H1 (cell line): ENCODE results near the gene EFCAB6. TPM values are rescaled to one million over a fixed set of nuclear protein-coding genes. Genes with fewer than 3 reads are reported as not detected.

Experiments used
- JUN ChIP-seq: IDR thresholded peaks from 2 replicates; pipeline ENCODE4 v1.6.1; 2011; ENCODE audit warnings: low read depth, mild to moderate bottlenecking, improper control_type of control experiment, low read length
- TAF7 ChIP-seq: optimal IDR thresholded peaks from 2 replicates; pipeline ENCODE3; 2011; ENCODE audit warnings: low read depth, mild to moderate bottlenecking, inconsistent platforms, low read length, moderate library complexity, borderline replicate concordance
- polyA plus RNA-seq, 7 experiments: library from polyadenylated mRNA; depleted of rRNA in 3 of 7; stranded (reverse) in 5 of 7; unstranded in 2 of 7; fragments of >200 nt in 5 of 7; fragments of 200-250 nt in 2 of 7; gene quantifications; 1 replicate in 5 of 7; 2 replicates in 1 of 7; 4 replicates in 1 of 7; pipeline versions ENCODE4 v1.2.1 to v1.2.3, GENCODE V29; 2011 to 2013; ENCODE audit warnings: missing spikeins in 2 of 7, mixed read lengths in 2 of 7
- total RNA-seq: library from RNA; stranded (reverse); fragmentation: NEBNext Ultra II Directional; extraction: Animal tissue kit (Norgen Biotek cat#: 25700); gene quantifications from 2 replicates; pipeline ENCODE4 v1.2.1, GENCODE V29; 2021
- TF ChIP-seq, protein P1 (sequence below): IDR thresholded peaks from 2 replicates; pipeline ENCODE4 v1.6.1; 2012; ENCODE audit warnings: inconsistent platforms

EFCAB6 gene
- total and polyA plus RNA-seq, 2 of the 8 experiments (the other 6 are each of a cell fraction or from before 2014, with no cell fraction given): 0.32 to 1.7 TPM

DNA sequence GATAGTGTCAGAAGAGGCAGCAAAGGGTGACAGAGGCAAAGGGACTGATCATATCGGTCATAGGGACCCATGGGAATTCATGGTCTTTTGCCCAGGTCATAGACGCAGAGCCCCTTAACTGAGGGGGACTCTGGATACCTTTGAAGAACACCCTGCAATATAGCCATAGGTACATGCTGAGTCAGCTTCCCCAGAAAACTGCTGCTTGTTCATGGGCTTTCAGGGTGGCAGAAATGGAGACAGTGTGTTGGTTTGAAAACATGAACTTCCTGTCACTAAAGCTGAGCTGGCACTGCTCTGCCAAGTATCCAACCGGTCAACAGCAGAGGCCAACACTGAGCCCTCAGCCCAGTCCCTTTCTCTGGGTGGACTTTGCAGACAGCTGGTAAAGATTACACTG is 114.2 kb downstream of the EFCAB6 start (continued):
- TF ChIP-seq JUN (no peak), TAF7 (no peak)
- TF ChIP-seq, protein P1, sequence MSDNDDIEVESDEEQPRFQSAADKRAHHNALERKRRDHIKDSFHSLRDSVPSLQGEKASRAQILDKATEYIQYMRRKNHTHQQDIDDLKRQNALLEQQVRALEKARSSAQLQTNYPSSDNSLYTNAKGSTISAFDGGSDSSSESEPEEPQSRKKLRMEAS: no peak
